Transverse colon (tissue), 4 donors: ENCODE results near the gene SPACA4. TPM values are rescaled to one million over a fixed set of nuclear protein-coding genes. Genes with fewer than 3 reads are reported as not detected.
A peak's percentile ranks its signal among the peaks of the same experiment; 100 is the strongest.

Experiments used
- DNase-seq: peaks from one replicate; pipeline ENCODE4 v3.0.0-alpha.2; 2019
- H3K27ac ChIP-seq, 4 donors: fragments of 200-600 bp; sonication (generic); 2 replicates each; pipeline ENCODE4 v1.5.1; 2016 to 2018; ENCODE audit warnings: inconsistent platforms in 4 of 4
- H3K27me3 ChIP-seq: fragments of 200-600 bp; sonication (generic); 2 replicates; pipeline ENCODE4 v1.5.1; 2017; ENCODE audit warnings: inconsistent platforms
- H3K36me3 ChIP-seq, 4 donors: fragments of 200-600 bp; sonication (generic); 2 replicates each; pipeline ENCODE4 v1.5.1; 2017 to 2019; ENCODE audit warnings: inconsistent platforms in 4 of 4
- H3K4me1 ChIP-seq, 4 donors: fragments of 200-600 bp; sonication (generic); 2 replicates each; pipeline ENCODE4 v1.5.1; 2017 to 2020; ENCODE audit warnings: inconsistent platforms in 4 of 4
- H3K4me3 ChIP-seq, 4 donors: fragments of 200-600 bp; sonication (generic); 1 replicate in 1 of 4; 2 replicates in 3 of 4; pipeline versions ENCODE4 v1.5.1 to v1.6.1; 2017 to 2019; ENCODE audit warnings: inconsistent platforms in 4 of 4
- H3K9me3 ChIP-seq, 2 donors: fragments of 200-600 bp; sonication (generic); 2 replicates each; pipeline ENCODE4 v1.5.1; 2017 to 2019; ENCODE audit warnings: inconsistent platforms in 2 of 2
- EP300 ChIP-seq: sonication (generic); formaldehyde crosslinking; IDR thresholded peaks from one replicate; pipeline ENCODE4 v1.6.1; 2017; ENCODE audit warnings: antibody characterized with exemption, low read depth
- POLR2A ChIP-seq: fragments of 450-650 bp; IDR thresholded peaks from one replicate; pipeline ENCODE4 v1.6.1; 2016; ENCODE audit warnings: antibody characterized with exemption, mild to moderate bottlenecking, moderate library complexity
- POLR2AphosphoS5 ChIP-seq, 3 donors: sonication (generic); formaldehyde crosslinking; IDR thresholded peaks; one replicate each; pipeline ENCODE4 v1.6.1; 2016; ENCODE audit warnings: antibody characterized with exemption in 3 of 3
- WGBS, 2 donors: methylation state at CpG; one replicate each; pipeline ENCODE4 v1.1.5; 2018; ENCODE audit warnings: low coverage in 1 of 2; 5-methylcytosine and 5-hydroxymethylcytosine counted together
- in situ Hi-C, 4 donors: fragments of 200-750 bp; cut with MboI; loops; one replicate each; pipeline versions ENCODE4 v1.15.0 to v1.15.1; 2017; ENCODE audit warnings: low sequenced_read_pairs in 3 of 4, low pct_ligation_motif_present in 1 of 4, low pct_unique_long_range_greater_than_20kb in 1 of 4
- intact Hi-C: fragments of 100-400 bp; cut with DNase I; formaldehyde crosslinking; loops from one replicate; pipeline ENCODE4 v1.15.1; 2023; ENCODE audit warnings: low total_unique reads
- total RNA-seq, 4 donors: library from RNA; depleted of rRNA; stranded (reverse); fragments of >200 nt; gene quantifications; one replicate each; pipeline ENCODE4 v1.1.0, GENCODE V29; 2016
- TF ChIP-seq, protein P1 (sequence below), 5 experiments: fragments of 200-600 bp in 3 of 5; fragments of 450-650 bp in 2 of 5; sonication (generic) in 3 of 5; IDR thresholded peaks; 1 replicate in 2 of 5; 2 replicates in 3 of 5; pipeline ENCODE4 v1.5.1; 2016 to 2017; ENCODE audit warnings: antibody characterized with exemption in 5 of 5, inconsistent platforms in 3 of 5, mild to moderate bottlenecking in 2 of 5, moderate library complexity in 1 of 5

Gene SPACA4
- total RNA-seq, 4 donors from 2014 or later = not detected

DNA sequence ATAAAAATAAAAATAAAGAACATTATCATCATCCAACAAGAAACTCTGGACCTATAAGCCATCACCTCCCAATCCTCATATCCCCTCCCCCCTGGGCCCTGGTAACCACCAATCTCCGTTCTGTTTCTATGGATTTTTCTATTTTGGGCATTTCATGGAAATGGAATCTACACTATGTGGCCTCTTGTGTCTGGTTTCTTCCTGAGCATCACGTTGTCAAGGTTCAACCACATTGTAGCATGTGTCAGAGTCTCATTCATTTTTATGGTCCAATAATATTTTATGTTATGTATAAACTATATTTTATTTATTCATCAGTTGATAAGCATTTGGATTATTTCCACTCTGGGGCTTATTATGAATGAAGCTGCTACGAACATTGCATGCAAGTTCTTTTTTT lies 27.7 kb upstream of the SPACA4 start:
- Histone ChIP-seq H3K4me3 (no peak overlapping the region), H3K27ac (no peak overlapping the region), H3K4me1 (peaks cover 0 to 3% (median 1%) of the 10 kb centered on the region in 4 donors), H3K9me3 (no peaks in the 10 kb centered on the region), H3K27me3 (peaks cover 5% of the 10 kb centered on the region), H3K36me3 (no peaks in the 10 kb centered on the region)
- intact Hi-C loops (no loop called here), in situ Hi-C loops (loop anchor here in 2 of 4 donors (25.0 kb wide), 2 partner anchors 267 to 317 kb away; partner anchors contain the start of genes CARD8 (in 1 of the 2) and ZNF114 (in 1 of the 2))
- TF ChIP-seq, protein P1, sequence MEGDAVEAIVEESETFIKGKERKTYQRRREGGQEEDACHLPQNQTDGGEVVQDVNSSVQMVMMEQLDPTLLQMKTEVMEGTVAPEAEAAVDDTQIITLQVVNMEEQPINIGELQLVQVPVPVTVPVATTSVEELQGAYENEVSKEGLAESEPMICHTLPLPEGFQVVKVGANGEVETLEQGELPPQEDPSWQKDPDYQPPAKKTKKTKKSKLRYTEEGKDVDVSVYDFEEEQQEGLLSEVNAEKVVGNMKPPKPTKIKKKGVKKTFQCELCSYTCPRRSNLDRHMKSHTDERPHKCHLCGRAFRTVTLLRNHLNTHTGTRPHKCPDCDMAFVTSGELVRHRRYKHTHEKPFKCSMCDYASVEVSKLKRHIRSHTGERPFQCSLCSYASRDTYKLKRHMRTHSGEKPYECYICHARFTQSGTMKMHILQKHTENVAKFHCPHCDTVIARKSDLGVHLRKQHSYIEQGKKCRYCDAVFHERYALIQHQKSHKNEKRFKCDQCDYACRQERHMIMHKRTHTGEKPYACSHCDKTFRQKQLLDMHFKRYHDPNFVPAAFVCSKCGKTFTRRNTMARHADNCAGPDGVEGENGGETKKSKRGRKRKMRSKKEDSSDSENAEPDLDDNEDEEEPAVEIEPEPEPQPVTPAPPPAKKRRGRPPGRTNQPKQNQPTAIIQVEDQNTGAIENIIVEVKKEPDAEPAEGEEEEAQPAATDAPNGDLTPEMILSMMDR (IDR thresholded peaks at IDR 0.05) = no peak
- TF ChIP-seq POLR2A (no peak), POLR2AphosphoS5 (IDR thresholded peaks at IDR 0.05) (no peak), EP300 (no peak)
- WGBS, 2 donors = 30 to 33% methylated on average over 3 of the region's 3 CpGs
- DNase-seq = no peak

DNA sequence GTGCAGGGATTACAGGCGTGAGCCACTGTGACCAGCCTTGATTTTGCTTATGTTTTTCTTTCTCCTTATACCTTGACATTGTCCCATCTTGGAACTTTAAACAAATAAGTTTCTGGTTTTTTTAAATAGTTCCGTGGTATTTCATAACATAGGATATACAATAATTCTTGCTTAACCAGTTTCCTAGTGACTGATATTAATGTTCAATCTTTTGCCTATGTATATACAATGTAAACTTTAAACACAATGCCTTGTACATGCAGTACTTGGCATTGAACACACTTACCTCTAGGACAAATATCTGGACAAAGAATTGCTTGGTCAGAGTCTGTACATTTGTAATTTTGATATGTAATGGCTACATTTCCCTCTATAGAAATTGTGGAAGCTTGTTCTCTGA lies 24.4 kb upstream of the SPACA4 start:
- no peaks in the 10 kb centered on the region for H3K36me3 ChIP-seq
- in situ Hi-C loops (loop anchor here (5.0 to 25.0 kb wide), 4 partner anchors 75 to 320 kb away; partner anchors contain the start of genes CARD8 (in 1 of the 4) and ZNF114 (in 1 of the 4)), intact Hi-C loops (loop anchor here (2.0 kb wide), 1 partner anchor 91 kb away; no protein-coding TSS in a partner anchor)
- H3K27me3 ChIP-seq = peaks cover 5% of the 10 kb centered on the region
- DNase-seq = no peak
- TF ChIP-seq POLR2A = no peak
- TF ChIP-seq POLR2AphosphoS5 (IDR thresholded peaks at IDR 0.05) = no peak
- H3K4me3 ChIP-seq = no peak overlapping the region
- peaks cover 0 to 13% (median 2%) of the 10 kb centered on the region in 4 donors for H3K4me1 ChIP-seq
- no peak overlapping the region for H3K27ac ChIP-seq
- H3K9me3 ChIP-seq = no peaks in the 10 kb centered on the region
- 58 to 66% methylated on average over 2 of the region's 2 CpGs for WGBS, 2 donors

DNA sequence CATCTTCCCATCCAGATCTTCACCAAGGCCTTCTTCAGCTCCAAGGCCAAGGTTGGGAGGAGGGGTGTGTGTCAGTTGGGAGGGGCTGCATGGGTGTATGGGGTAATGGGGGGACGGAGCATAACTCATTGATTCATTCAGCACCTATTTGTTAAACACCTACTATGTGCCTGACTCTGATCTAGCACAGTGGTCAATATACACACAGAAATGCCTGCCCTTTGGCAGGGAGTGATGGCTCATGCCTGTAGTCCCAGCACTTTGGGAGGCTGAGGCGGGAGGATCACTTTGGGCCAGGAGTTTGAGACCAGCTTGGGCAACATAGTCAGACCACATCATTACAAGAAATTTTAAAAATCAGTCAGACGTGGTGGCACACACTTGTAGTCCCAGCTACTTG lies 19.2 kb upstream of the SPACA4 start:
- no peaks in the 10 kb centered on the region for H3K27me3 ChIP-seq
- WGBS, 2 donors = 93 to 94% methylated on average over 2 to 3 of the region's 3 CpGs
- peaks cover 0 to 15% (median 5%) of the 10 kb centered on the region in 4 donors for H3K4me1 ChIP-seq
- no peaks in the 10 kb centered on the region for H3K9me3 ChIP-seq
- no peaks in the 10 kb centered on the region for H3K36me3 ChIP-seq
- in situ Hi-C loops = loop anchor here (10.0 to 25.0 kb wide), 3 partner anchors 83 to 325 kb away; partner anchors contain the start of genes CARD8 (in 1 of the 4) and ZNF114 (in 1 of the 4)
- intact Hi-C loops = no loop called here
- no peak overlapping the region for H3K4me3 ChIP-seq
- H3K27ac ChIP-seq = no peak overlapping the region
- TF ChIP-seq POLR2A (no peak), EP300 (no peak), POLR2AphosphoS5 (IDR thresholded peaks at IDR 0.05) (no peak)
- TF ChIP-seq, protein P1 (IDR thresholded peaks at IDR 0.05) = no peak
- DNase-seq = no peak

DNA sequence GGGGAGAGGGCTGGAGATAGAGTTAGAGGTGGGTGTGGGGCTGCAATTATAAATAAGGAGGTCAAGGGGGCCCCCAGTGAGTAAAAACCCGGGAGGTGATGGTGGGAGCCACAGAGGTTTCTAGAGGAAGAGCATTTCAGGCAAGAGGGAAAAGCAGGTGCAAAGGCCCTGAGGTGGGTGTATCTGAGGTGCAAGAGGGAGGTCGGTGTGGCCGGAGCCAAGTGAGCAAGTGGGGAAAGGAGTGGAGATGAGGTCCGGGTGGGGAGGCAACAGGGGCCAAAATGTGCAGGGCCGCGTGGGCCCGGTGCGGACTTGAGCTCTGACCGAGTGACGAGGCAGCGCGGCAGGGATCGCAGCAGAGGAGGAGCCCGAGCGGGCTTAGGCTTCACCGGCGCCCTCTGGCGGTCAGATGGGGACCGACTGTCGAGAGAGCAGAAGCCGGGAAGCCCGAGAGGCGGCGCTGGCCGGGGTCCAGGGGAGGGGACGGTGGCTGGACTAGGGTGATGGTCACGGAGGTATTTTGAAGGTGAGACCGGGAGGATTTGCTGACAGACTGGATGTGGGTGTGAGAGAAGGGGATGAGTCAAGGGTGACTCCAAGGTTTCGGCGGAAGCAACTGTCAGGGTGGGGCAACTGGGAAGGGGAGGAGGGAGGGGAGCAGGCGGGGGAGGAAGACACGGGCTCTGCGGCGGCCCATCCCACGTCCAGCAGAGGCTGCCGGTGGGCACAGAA lies 17.7 kb upstream of the SPACA4 start:
- 0 to 5% methylated on average over 8 to 35 of the region's 36 CpGs for WGBS, 2 donors
- intact Hi-C loops = no loop called here
- H3K4me3 ChIP-seq = peak overlapping the region in 3 of 4 donors; percentile 28 to 41 (median 31)

More for the DNA sequence above, 17.7 kb upstream of the SPACA4 start:
- no peaks in the 10 kb centered on the region for H3K27me3 ChIP-seq
- in situ Hi-C loops = loop anchor here (10.0 to 25.0 kb wide), 3 partner anchors 84 to 327 kb away; partner anchors contain the start of genes CARD8 (in 1 of the 4) and ZNF114 (in 1 of the 4)
- TF ChIP-seq, protein P1 (IDR thresholded peaks at IDR 0.05) = peak; percentile 89 to 98 (median 96)
- TF ChIP-seq POLR2A = no peak
- peak in 2 of 3 donors; percentile 10 to 26 for TF ChIP-seq POLR2AphosphoS5 (IDR thresholded peaks at IDR 0.05)
- no peaks in the 10 kb centered on the region for H3K36me3 ChIP-seq
- H3K4me1 ChIP-seq = peaks cover 0 to 15% (median 5%) of the 10 kb centered on the region in 4 donors
- peak overlapping the region in 3 of 4 donors; percentile 5 to 48 (median 32) for H3K27ac ChIP-seq
- DNase-seq = peak; percentile 95
- H3K9me3 ChIP-seq = no peaks in the 10 kb centered on the region
